Measurements from ENCODE around the gene AHCTF1.

Gene AHCTF1

GRCh38 chr1:246798107-246798506 is 133.6 kb downstream of the AHCTF1 start:
- no peak for DNase-seq

- no peak for DNase-seq
These were observed 134.2 kb downstream of the AHCTF1 start for GRCh38 chr1:246797597-246797996.

- DNase-seq, result no peak
These were observed 134.6 kb downstream of the AHCTF1 start for GRCh38 chr1:246797157-246797556.

- no peak for DNase-seq
These were observed 135.6 kb downstream of the AHCTF1 start for GRCh38 chr1:246795906-246796694.

GRCh38 chr1:246794828-246795671 is 136.7 kb downstream of the AHCTF1 start:
- no peak for DNase-seq

GRCh38 chr1:246794048-246794827 is 137.5 kb downstream of the AHCTF1 start:
- DNase-seq, result no peak

- no peak for DNase-seq
These were observed 138.3 kb downstream of the AHCTF1 start for GRCh38 chr1:246793356-246793896.

GRCh38 chr1:246792603-246793002 is 139.1 kb downstream of the AHCTF1 start:
- DNase-seq, result no peak

- no peak for DNase-seq
These were observed 140.3 kb downstream of the AHCTF1 start for GRCh38 chr1:246791303-246791918.

GRCh38 chr1:246790833-246791232 is 140.9 kb downstream of the AHCTF1 start:
- no peak for DNase-seq

- no peak for DNase-seq
These were observed 141.4 kb downstream of the AHCTF1 start for GRCh38 chr1:246790364-246790763.

GRCh38 chr1:246789454-246790339 is 142.1 kb downstream of the AHCTF1 start:
- DNase-seq, result no peak
